Cardiac fibroblast (primary cell): ENCODE results near the gene SCUBE1.

ENCODE experiments used
- DNase-seq, 2 donors: peaks; one replicate each; pipeline versions ENCODE4 v3.0.0 to v3.0.0-alpha.2; 2010; ENCODE audit warnings: low read depth in 2 of 2
- H3K4me3 ChIP-seq, 2 donors: replicated peaks in 1 of 2; 1 replicate in 1 of 2; 2 replicates in 1 of 2; pipeline ENCODE4 v1.5.1; 2011; ENCODE audit warnings: low read depth in 2 of 2, low read length in 2 of 2, mild to moderate bottlenecking in 2 of 2, moderate library complexity in 1 of 2
- CTCF ChIP-seq: IDR thresholded peaks from one replicate; pipeline ENCODE4 v1.5.1; 2011; ENCODE audit warnings: low read depth, mild to moderate bottlenecking, low read length, inconsistent platforms

Gene SCUBE1

DNA sequence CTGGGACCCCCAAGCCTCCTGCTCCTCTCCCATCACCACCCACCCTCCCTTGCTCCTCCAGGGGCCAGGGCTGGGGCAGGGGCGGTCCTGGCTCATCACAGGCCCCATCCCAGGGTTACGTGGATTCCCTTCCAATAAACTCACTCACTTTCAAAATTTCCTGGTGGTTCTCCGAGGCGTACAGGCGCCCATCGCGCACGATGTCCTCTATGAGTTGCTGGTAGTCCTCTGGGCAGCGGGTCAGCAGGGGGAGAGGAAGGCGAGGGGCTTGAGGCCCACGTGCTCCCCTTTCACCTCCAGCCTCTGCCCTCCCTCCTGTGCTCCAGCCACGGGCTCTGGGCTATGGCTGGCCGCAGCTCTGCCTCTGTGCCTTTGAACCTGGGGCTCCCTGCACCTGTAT, 135.8 kb downstream of the SCUBE1 start:
- no peak for TF ChIP-seq CTCF
- H3K4me3 ChIP-seq = no peak overlapping the region
- DNase-seq = no peak

GRCh38 chr22:43206509-43207161, 136.5 kb downstream of the SCUBE1 start:
- no peak for DNase-seq
- no peak for TF ChIP-seq CTCF
- H3K4me3 ChIP-seq = no peak overlapping the region

- no peak for DNase-seq
- TF ChIP-seq CTCF = no peak
Observed at GRCh38 chr22:43205748-43206508, 137.2 kb downstream of the SCUBE1 start.

DNA sequence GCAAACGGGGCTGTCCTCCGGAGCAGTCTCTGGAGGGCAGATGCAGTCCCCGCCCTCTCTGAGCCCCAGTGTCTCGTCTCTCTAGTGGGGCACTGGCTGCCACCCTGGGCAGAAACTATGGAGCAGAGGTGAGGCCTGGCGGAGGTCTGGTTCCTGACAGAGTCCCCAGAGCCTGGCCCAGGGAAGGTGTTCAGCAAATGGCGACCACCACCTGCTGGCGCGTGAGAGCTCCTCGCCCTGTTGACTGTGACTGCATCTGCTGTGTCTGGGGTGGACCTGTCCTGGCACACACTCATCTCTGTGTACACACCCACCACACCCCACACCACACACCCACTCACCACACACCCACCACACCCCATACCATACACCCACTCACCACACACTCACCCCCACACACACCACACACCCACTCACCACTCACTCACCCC, 137.9 kb downstream of the SCUBE1 start:
- DNase-seq = no peak
- TF ChIP-seq CTCF = no peak
- no peak overlapping the region for H3K4me3 ChIP-seq

More at GRCh38 chr22:43205748-43206508, 137.2 kb downstream of the SCUBE1 start:
- no peak overlapping the region for H3K4me3 ChIP-seq

GRCh38 chr22:43203471-43203981, 139.6 kb downstream of the SCUBE1 start:
- H3K4me3 ChIP-seq = no peak overlapping the region
- DNase-seq = no peak
- no peak for TF ChIP-seq CTCF

GRCh38 chr22:43202756-43203410, 140.3 kb downstream of the SCUBE1 start:
- DNase-seq = no peak
- H3K4me3 ChIP-seq = no peak overlapping the region
- TF ChIP-seq CTCF = no peak
